HEK293 (cell line): ENCODE data around the gene NSMCE1.

Experiments used
- EGR2 ChIP-seq: fragments of 450-650 bp; formaldehyde crosslinking; IDR thresholded peaks from 2 replicates; pipeline ENCODE4 v1.5.1; 2016; ENCODE audit warnings: low read depth, missing biosample characterization, missing genetic modification characterization
- KLF7 ChIP-seq: fragments of 450-650 bp; formaldehyde crosslinking; IDR thresholded peaks from 2 replicates; pipeline ENCODE4 v1.5.1; 2016; ENCODE audit warnings: missing biosample characterization, missing genetic modification characterization, borderline replicate concordance
- PBX3 ChIP-seq: sonication (generic); formaldehyde crosslinking; IDR thresholded peaks from 2 replicates; pipeline ENCODE4 v1.8.1; 2022; ENCODE audit warnings: mild to moderate bottlenecking, moderate library complexity, missing genetic modification reagents
- SP7 ChIP-seq: fragments of 450-650 bp; formaldehyde crosslinking; IDR thresholded peaks from 2 replicates; pipeline ENCODE4 v1.5.1; 2016; ENCODE audit warnings: missing biosample characterization, missing genetic modification characterization
- ZBTB49 ChIP-seq: fragments of 450-650 bp; formaldehyde crosslinking; IDR thresholded peaks from 2 replicates; pipeline ENCODE4 v1.5.1; 2016; ENCODE audit warnings: missing biosample characterization, missing genetic modification characterization, low read depth
- ZNF433 ChIP-seq: fragments of 450-650 bp; formaldehyde crosslinking; IDR thresholded peaks from 2 replicates; pipeline ENCODE4 v1.5.1; 2016; ENCODE audit warnings: missing biosample characterization, missing genetic modification characterization, low read depth
- ZNF521 ChIP-seq: fragments of 450-650 bp; formaldehyde crosslinking; IDR thresholded peaks from 2 replicates; pipeline ENCODE4 v1.5.1; 2017; ENCODE audit warnings: missing biosample characterization, mild to moderate bottlenecking, missing genetic modification characterization
- ZNF548 ChIP-seq: fragments of 450-650 bp; formaldehyde crosslinking; IDR thresholded peaks from 2 replicates; pipeline ENCODE4 v1.5.1; 2016; ENCODE audit warnings: missing biosample characterization, missing genetic modification characterization
- ZNF549 ChIP-seq: fragments of 450-650 bp; IDR thresholded peaks from 2 replicates; pipeline ENCODE4 v1.5.1; 2018; ENCODE audit warnings: missing biosample characterization, missing genetic modification characterization, mild to moderate bottlenecking, inconsistent platforms, moderate library complexity
- ZNF555 ChIP-seq: fragments of 450-650 bp; formaldehyde crosslinking; conservative IDR thresholded peaks from 2 replicates; pipeline ENCODE4 v1.5.1; 2017; ENCODE audit warnings: missing biosample characterization, mild to moderate bottlenecking, missing genetic modification characterization, inconsistent platforms
- ZNF560 ChIP-seq: fragments of 450-650 bp; formaldehyde crosslinking; IDR thresholded peaks from 2 replicates; pipeline ENCODE4 v1.5.1; 2017; ENCODE audit warnings: missing biosample characterization, missing genetic modification characterization, borderline replicate concordance
- ZNF747 ChIP-seq: fragments of 450-650 bp; formaldehyde crosslinking; IDR thresholded peaks from 2 replicates; pipeline ENCODE4 v1.5.1; 2016; ENCODE audit warnings: missing biosample characterization, missing genetic modification characterization
- ZNF76 ChIP-seq: fragments of 450-650 bp; formaldehyde crosslinking; IDR thresholded peaks from 2 replicates; pipeline ENCODE4; 2016; ENCODE audit warnings: low read depth, missing biosample characterization, missing genetic modification characterization, borderline replicate concordance
- ZNF785 ChIP-seq: fragments of 450-650 bp; formaldehyde crosslinking; IDR thresholded peaks from 2 replicates; pipeline ENCODE4 v1.5.1; 2016; ENCODE audit warnings: missing biosample characterization, missing genetic modification characterization
- ZNF791 ChIP-seq: fragments of 450-650 bp; formaldehyde crosslinking; IDR thresholded peaks from 2 replicates; pipeline ENCODE4 v1.5.1; 2016; ENCODE audit warnings: missing biosample characterization, missing genetic modification characterization
- ZNF830 ChIP-seq: fragments of 450-650 bp; IDR thresholded peaks from 2 replicates; pipeline ENCODE4 v1.5.0; 2018; ENCODE audit warnings: missing biosample characterization, missing genetic modification characterization, low read depth, mild to moderate bottlenecking, moderate library complexity
- ZNF837 ChIP-seq: fragments of 450-650 bp; formaldehyde crosslinking; IDR thresholded peaks from 2 replicates; pipeline ENCODE4 v1.5.1; 2016; ENCODE audit warnings: missing biosample characterization, missing genetic modification characterization
- ZXDB ChIP-seq: fragments of 450-650 bp; formaldehyde crosslinking; IDR thresholded peaks from 2 replicates; pipeline ENCODE4 v1.5.1; 2016; ENCODE audit warnings: missing biosample characterization, missing genetic modification characterization
- TF ChIP-seq, protein P1 (sequence below): fragments of 450-650 bp; formaldehyde crosslinking; IDR thresholded peaks from 2 replicates; pipeline ENCODE4 v1.5.1; 2016; ENCODE audit warnings: missing biosample characterization, missing genetic modification characterization
- TF ChIP-seq, protein P2 (sequence below): fragments of 450-650 bp; formaldehyde crosslinking; IDR thresholded peaks from 2 replicates; pipeline ENCODE4 v1.5.1; 2016; ENCODE audit warnings: missing biosample characterization, missing genetic modification characterization, low read depth
- TF ChIP-seq, protein P3 (sequence below): fragments of 450-650 bp; formaldehyde crosslinking; IDR thresholded peaks from 2 replicates; pipeline ENCODE4 v1.5.1; 2016; ENCODE audit warnings: missing biosample characterization, missing genetic modification characterization

The NSMCE1 gene

GRCh38 chr16:27202923-27203506 lies 65.6 kb downstream of the NSMCE1 start (continued):
- TF ChIP-seq ZBTB49, result no peak
- peak; percentile 79; the same call in 1 of the 2 replicates for TF ChIP-seq ZNF76 (tag by site-specific recombination)
- no peak for TF ChIP-seq ZNF549 (tag by site-specific recombination)
- TF ChIP-seq, protein P1, sequence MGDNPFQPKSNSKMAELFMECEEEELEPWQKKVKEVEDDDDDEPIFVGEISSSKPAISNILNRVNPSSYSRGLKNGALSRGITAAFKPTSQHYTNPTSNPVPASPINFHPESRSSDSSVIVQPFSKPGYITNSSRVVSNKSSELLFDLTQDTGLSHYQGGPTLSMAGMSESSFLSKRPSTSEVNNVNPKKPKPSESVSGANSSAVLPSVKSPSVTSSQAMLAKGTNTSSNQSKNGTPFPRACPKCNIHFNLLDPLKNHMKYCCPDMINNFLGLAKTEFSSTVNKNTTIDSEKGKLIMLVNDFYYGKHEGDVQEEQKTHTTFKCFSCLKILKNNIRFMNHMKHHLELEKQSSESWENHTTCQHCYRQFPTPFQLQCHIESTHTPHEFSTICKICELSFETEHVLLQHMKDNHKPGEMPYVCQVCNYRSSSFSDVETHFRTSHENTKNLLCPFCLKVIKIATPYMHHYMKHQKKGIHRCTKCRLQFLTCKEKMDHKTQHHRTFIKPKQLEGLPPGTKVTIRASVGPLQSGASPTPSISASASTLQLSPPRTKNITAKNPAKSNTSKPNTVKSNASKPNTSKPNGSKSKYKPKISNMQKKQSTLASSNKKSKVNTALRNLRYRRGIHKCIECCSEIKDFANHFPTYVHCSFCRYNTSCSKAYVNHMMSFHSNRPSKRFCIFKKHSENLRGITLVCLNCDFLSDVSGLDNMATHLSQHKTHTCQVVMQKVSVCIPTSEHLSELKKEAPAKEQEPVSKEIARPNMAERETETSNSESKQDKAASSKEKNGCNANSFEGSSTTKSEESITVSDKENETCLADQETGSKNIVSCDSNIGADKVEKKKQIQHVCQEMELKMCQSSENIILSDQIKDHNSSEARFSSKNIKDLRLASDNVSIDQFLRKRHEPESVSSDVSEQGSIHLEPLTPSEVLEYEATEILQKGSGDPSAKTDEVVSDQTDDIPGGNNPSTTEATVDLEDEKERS (tag by site-specific recombination), result no peak
- no peak for TF ChIP-seq ZNF785 (tag by site-specific recombination)
- no peak for TF ChIP-seq ZNF521
- TF ChIP-seq EGR2 (tag by site-specific recombination), result no peak
- TF ChIP-seq, protein P2, sequence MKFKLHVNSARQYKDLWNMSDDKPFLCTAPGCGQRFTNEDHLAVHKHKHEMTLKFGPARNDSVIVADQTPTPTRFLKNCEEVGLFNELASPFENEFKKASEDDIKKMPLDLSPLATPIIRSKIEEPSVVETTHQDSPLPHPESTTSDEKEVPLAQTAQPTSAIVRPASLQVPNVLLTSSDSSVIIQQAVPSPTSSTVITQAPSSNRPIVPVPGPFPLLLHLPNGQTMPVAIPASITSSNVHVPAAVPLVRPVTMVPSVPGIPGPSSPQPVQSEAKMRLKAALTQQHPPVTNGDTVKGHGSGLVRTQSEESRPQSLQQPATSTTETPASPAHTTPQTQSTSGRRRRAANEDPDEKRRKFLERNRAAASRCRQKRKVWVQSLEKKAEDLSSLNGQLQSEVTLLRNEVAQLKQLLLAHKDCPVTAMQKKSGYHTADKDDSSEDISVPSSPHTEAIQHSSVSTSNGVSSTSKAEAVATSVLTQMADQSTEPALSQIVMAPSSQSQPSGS (tag by site-specific recombination), result no peak
- TF ChIP-seq ZNF560 (tag by site-specific recombination), result no peak
- TF ChIP-seq ZNF747 (tag by site-specific recombination), result no peak
- TF ChIP-seq ZNF433 (tag by site-specific recombination), result no peak
- TF ChIP-seq KLF7, result no peak
- no peak for TF ChIP-seq ZNF555 (tag by site-specific recombination)
- no peak for TF ChIP-seq SP7
- TF ChIP-seq PBX3 (CRISPR knock-in tag), result no peak
- TF ChIP-seq, protein P3, sequence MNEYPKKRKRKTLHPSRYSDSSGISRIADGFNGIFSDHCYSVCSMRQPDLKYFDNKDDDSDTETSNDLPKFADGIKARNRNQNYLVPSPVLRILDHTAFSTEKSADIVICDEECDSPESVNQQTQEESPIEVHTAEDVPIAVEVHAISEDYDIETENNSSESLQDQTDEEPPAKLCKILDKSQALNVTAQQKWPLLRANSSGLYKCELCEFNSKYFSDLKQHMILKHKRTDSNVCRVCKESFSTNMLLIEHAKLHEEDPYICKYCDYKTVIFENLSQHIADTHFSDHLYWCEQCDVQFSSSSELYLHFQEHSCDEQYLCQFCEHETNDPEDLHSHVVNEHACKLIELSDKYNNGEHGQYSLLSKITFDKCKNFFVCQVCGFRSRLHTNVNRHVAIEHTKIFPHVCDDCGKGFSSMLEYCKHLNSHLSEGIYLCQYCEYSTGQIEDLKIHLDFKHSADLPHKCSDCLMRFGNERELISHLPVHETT (tag by site-specific recombination), result peak; percentile 90; the same call in 1 of the 2 replicates
- no peak; the same call in 1 of the 2 replicates for TF ChIP-seq ZXDB (tag by site-specific recombination)
- TF ChIP-seq ZNF791 (tag by site-specific recombination), result no peak
- no peak for TF ChIP-seq ZNF837 (tag by site-specific recombination)
- TF ChIP-seq ZNF548 (tag by site-specific recombination), result no peak
- TF ChIP-seq ZNF830, result no peak
